Measurements from ENCODE around the gene ATG13.

GRCh38 chr11:46690702-46691101, 73.3 kb downstream of the ATG13 start:
- TF ChIP-seq POLR2AphosphoS5 (IDR thresholded peaks at IDR 0.05) (no peak), POLR2A (IDR thresholded peaks at IDR 0.05) (no peak)
- TF ChIP-seq, protein P1, sequence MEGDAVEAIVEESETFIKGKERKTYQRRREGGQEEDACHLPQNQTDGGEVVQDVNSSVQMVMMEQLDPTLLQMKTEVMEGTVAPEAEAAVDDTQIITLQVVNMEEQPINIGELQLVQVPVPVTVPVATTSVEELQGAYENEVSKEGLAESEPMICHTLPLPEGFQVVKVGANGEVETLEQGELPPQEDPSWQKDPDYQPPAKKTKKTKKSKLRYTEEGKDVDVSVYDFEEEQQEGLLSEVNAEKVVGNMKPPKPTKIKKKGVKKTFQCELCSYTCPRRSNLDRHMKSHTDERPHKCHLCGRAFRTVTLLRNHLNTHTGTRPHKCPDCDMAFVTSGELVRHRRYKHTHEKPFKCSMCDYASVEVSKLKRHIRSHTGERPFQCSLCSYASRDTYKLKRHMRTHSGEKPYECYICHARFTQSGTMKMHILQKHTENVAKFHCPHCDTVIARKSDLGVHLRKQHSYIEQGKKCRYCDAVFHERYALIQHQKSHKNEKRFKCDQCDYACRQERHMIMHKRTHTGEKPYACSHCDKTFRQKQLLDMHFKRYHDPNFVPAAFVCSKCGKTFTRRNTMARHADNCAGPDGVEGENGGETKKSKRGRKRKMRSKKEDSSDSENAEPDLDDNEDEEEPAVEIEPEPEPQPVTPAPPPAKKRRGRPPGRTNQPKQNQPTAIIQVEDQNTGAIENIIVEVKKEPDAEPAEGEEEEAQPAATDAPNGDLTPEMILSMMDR (IDR thresholded peaks at IDR 0.05 in 8 of 11, conservative IDR thresholded peaks at IDR 0.05 in 3 of 11): no peak

Data from spleen (tissue), 7 donors.